K562 (cell line): ENCODE measurements around the gene PRDX1. TPM values are rescaled to one million over a fixed set of nuclear protein-coding genes. Genes with fewer than 3 reads are reported as not detected.

Experiments used
- ATAC-seq: fragments of 200-7000 bp; cut with Tn5 transposase; 3 replicates; pipeline ENCODE4 v1.9.1; 2020; ENCODE audit warnings: moderate library complexity
- BruUV-seq: library from RNA; stranded (reverse); fragments of 400-500 nt; replicated peaks from 2 replicates; lab custom pipeline; 2021; lab: Mats Ljungman, UMichigan
- CTCF ChIA-PET: fragments of 300-600 bp; formaldehyde crosslinking; extraction: SDS; loops from one replicate; lab custom pipeline; 2021; ENCODE audit warnings: low intra/inter-chr PET ratio; lab: Yijun Ruan, JAX
- POLR2A ChIA-PET: fragments of 300-600, 350-650 bp; sonication (Branson Sonifier 250); formaldehyde crosslinking; extraction: SDS; loops from one replicate; lab custom pipeline; 2021; ENCODE audit warnings: antibody characterized with exemption, inconsistent platforms; lab: Yijun Ruan, JAX
- DNase-seq, 4 experiments: peaks; one replicate each; pipeline versions ENCODE4 v3.0.0 to v3.0.0-alpha.2; 2011 to 2018; ENCODE audit warnings: low spot score in 3 of 4, mixed read lengths in 3 of 4; ENCODE audit errors: extremely low read depth in 1 of 4
- FAIRE-seq: peaks from 2 replicates; lab custom pipeline; 2011; peaks lifted over from hg19 to GRCh38; lab: Jason Lieb, UNC
- H2AFZ ChIP-seq: 2 replicates; pipeline ENCODE4 v1.6.0; 2011; ENCODE audit warnings: low read depth, low read length, control low read depth, inconsistent platforms
- H3K27ac ChIP-seq: fragments of 200-600 bp; 3 replicates; pipeline ENCODE4 v1.8.0; 2011; ENCODE audit warnings: low read depth, mild to moderate bottlenecking, control low read depth, inconsistent platforms, low read length, moderate library complexity, mixed read lengths; ENCODE audit errors: extremely low read depth
- H3K27me3 ChIP-seq, 2 experiments: fragments of 300-600 bp in 1 of 2; 2 replicates in 1 of 2; 3 replicates in 1 of 2; pipeline versions ENCODE4 v1.6.0 to v1.8.0; 2011; ENCODE audit warnings: inconsistent platforms in 2 of 2, low read length in 2 of 2, mild to moderate bottlenecking in 1 of 2, mixed read lengths in 1 of 2, moderate library complexity in 1 of 2; ENCODE audit not compliant: control insufficient read depth in 2 of 2, insufficient read depth in 2 of 2
- H3K36me3 ChIP-seq: fragments of 300-600 bp; 3 replicates; pipeline ENCODE4 v1.8.0; 2011; ENCODE audit warnings: mild to moderate bottlenecking, low read length, inconsistent platforms; ENCODE audit not compliant: control insufficient read depth, insufficient read depth
- H3K4me1 ChIP-seq, 2 experiments: fragments of 200-600 bp in 1 of 2; replicated peaks in 1 of 2; 2 replicates in 1 of 2; 3 replicates in 1 of 2; pipeline versions ENCODE4 v1.5.1 to v1.8.0; 2011; ENCODE audit warnings: inconsistent platforms in 2 of 2, low read length in 2 of 2, mild to moderate bottlenecking in 1 of 2, mixed read lengths in 1 of 2, moderate library complexity in 1 of 2; ENCODE audit not compliant: control insufficient read depth in 2 of 2, insufficient read depth in 2 of 2
- H3K4me2 ChIP-seq: 2 replicates; pipeline ENCODE4 v1.6.1; 2011; ENCODE audit warnings: low read length, control low read depth, inconsistent platforms, mixed read lengths; ENCODE audit not compliant: insufficient read depth
- H3K4me3 ChIP-seq: fragments of 200-600 bp; sonication (generic), shearing (Covaris generic); 2 replicates; pipeline ENCODE4 v1.5.1; 2016; ENCODE audit warnings: control low read depth, inconsistent platforms
- H3K79me2 ChIP-seq: fragments of 200-600 bp; 3 replicates; pipeline ENCODE4 v1.8.0; 2011; ENCODE audit warnings: low read length, inconsistent platforms; ENCODE audit not compliant: control insufficient read depth, insufficient read depth
- H3K9ac ChIP-seq, 2 experiments: 2 replicates each; pipeline versions ENCODE4 v1.6.0 to v1.6.1; 2011; ENCODE audit warnings: low read depth in 2 of 2, low read length in 2 of 2, control low read depth in 1 of 2, inconsistent platforms in 1 of 2, mild to moderate bottlenecking in 1 of 2, mixed read lengths in 1 of 2; ENCODE audit not compliant: insufficient read depth in 1 of 2
- H3K9me1 ChIP-seq: one replicate; pipeline ENCODE4 v1.6.0; 2011; ENCODE audit warnings: inconsistent platforms, mild to moderate bottlenecking, low read length, moderate library complexity; ENCODE audit not compliant: control insufficient read depth, insufficient read depth
- H3K9me3 ChIP-seq: replicated peaks from 2 replicates; pipeline ENCODE4 v1.5.1; 2011; ENCODE audit warnings: low read depth, low read length, inconsistent platforms; ENCODE audit not compliant: control insufficient read depth, insufficient read depth
- H4K20me1 ChIP-seq: replicated peaks from 2 replicates; pipeline ENCODE4 v1.6.1; 2011; ENCODE audit warnings: low read length, inconsistent platforms, mixed read lengths; ENCODE audit not compliant: control insufficient read depth, insufficient read depth
- MCM2 ChIP-seq: fragments of 450-650 bp; IDR thresholded peaks from 2 replicates; pipeline ENCODE4 v1.6.1; 2017; ENCODE audit warnings: low read depth, mild to moderate bottlenecking
- PHF21A ChIP-seq: fragments of 450-650 bp; IDR thresholded peaks from 2 replicates; pipeline ENCODE4 v1.6.1; 2017; ENCODE audit warnings: low read depth, borderline replicate concordance
- SIX5 ChIP-seq, 2 experiments: IDR thresholded peaks; 2 replicates each; pipeline ENCODE4 v1.6.1; 2011; ENCODE audit warnings: low read length in 2 of 2, borderline replicate concordance in 1 of 2, low read depth in 1 of 2, mild to moderate bottlenecking in 1 of 2, moderate library complexity in 1 of 2; ENCODE audit not compliant: insufficient read depth in 1 of 2
- ZNF274 ChIP-seq: IDR thresholded peaks from 2 replicates; pipeline ENCODE4 v1.6.1; 2011; ENCODE audit warnings: low read depth, mild to moderate bottlenecking, low read length, moderate library complexity, borderline replicate concordance
- in situ Hi-C: fragments of 300-500 bp; cut with MboI; formaldehyde crosslinking; loops from 4 replicates; pipeline ENCODE4 v1.15.0; 2018; ENCODE audit warnings: inconsistent platforms, mixed read lengths
- intact Hi-C: fragments of 100-400 bp; cut with micrococcal nuclease; formaldehyde crosslinking; loops from 2 replicates; pipeline ENCODE4 v1.14.2; 2022
- polyA plus RNA-seq, 8 experiments: library from polyadenylated mRNA; depleted of rRNA in 4 of 8; stranded (reverse) in 5 of 8; unstranded in 3 of 8; fragments of >200 nt; fragmentation: Nextera tagmentation in 2 of 8; fragmentation: Illumina TruSeq in 1 of 8; extraction: Ambion mirVana in 2 of 8; extraction: Trizol in 1 of 8; gene quantifications; 2 replicates each; pipeline versions ENCODE4 v1.2.1 to v1.2.3, GENCODE V29; 2011 to 2014; ENCODE audit warnings: inconsistent platforms in 1 of 8, missing spikeins in 1 of 8
- total RNA-seq, 7 experiments: library from RNA; depleted of rRNA in 6 of 7; stranded (reverse); fragments of >200 nt in 6 of 7; fragmentation: Illumina TruSeq in 2 of 7; extraction: Trizol in 2 of 7; gene quantifications; 2 replicates each; pipeline versions ENCODE4 v1.2.1 to v1.2.3, GENCODE V29; 2011 to 2021; ENCODE audit warnings: low replicate concordance in 1 of 7

PRDX1 gene
- total and polyA plus RNA-seq, 9 of the 15 experiments (the other 6 are each of a cell fraction or from before 2014, with no cell fraction given) = 748 to 2,388 (median 1,045) TPM

DNA sequence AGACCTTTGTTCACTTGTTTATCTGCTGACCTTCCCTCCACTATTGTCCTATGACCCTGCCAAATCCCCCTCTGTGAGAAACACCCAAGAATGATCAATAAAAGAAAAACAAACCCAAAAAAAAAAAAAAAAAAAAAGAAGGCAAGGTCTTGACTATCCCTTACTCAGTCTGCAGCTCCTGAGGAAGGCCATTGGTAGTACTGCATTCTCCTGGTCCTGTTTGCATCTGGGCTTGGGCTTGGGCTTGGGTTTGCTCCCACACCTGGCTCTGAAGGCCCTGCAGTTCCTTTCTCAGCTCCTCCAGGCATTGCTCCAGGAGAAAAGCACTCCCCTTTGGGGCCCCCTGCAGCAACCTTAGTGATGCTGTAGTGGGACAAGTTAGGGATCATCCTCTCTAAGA, 23.4 kb downstream of the PRDX1 start:
- Histone ChIP-seq H3K79me2 (peaks cover 24% of the 10 kb centered on the region), H4K20me1 (no peaks in the 10 kb centered on the region), H3K27me3 (no peaks in the 10 kb centered on the region), H3K9me1 (no peaks in the 10 kb centered on the region), H3K4me1 (peaks cover 18 to 19% of the 10 kb centered on the region in 2 experiments; a peak in 4 of 5 replicates), H3K36me3 (peaks cover 15% of the 10 kb centered on the region; the same call in 1 of the 3 replicates), H3K4me3 (no peak overlapping the region), H3K9me3 (no peaks in the 10 kb centered on the region), H2AFZ (no peak overlapping the region), H3K9ac (no peak overlapping the region), H3K27ac (no peak overlapping the region), H3K4me2 (peak overlapping the region; percentile 96; the same call in 1 of the 2 replicates)
- FAIRE-seq = no peak
- TF ChIP-seq MCM2 (no peak), PHF21A (no peak), ZNF274 (no peak), SIX5 (IDR thresholded peaks at IDR 0.05; ENCODE audit: borderline replicate concordance in 1 of 2, insufficient read depth in 1 of 2, low read depth in 1 of 2, low read length in 2 of 2) (no peak)
- ChIA-PET POLR2A (interaction anchor here (0.6 to 5.8 kb wide), 9 partner anchors 18 to 867 kb away, joined by 3 to 79 read pairs (median 3); partner anchors contain the start of gene PRDX1), CTCF (no interaction called here)
- no TSS peak for BruUV-seq
- intact Hi-C loops = no loop called here
- no peak for ATAC-seq
- in situ Hi-C loops = loop anchor here (10.0 kb wide), 1 partner anchor 693 kb away; the partner anchor contains the start of genes BTBD19, DYNLT4 and PLK3
- no peak for DNase-seq
